ENCODE measurements around the gene ARHGAP29. TPM values are rescaled to one million over a fixed set of nuclear protein-coding genes. Genes with fewer than 3 reads are reported as not detected.

ARHGAP29 gene
- total and polyA plus RNA-seq, 5 donors from 2014 or later, result not detected

- Mint-ChIP-seq H3K4me1 (peaks cover 0 to 12% (median 4%) of the 10 kb centered on the region in 4 donors), H3K4me3 (peak overlapping the region in 2 of 4 donors; percentile 61 to 66), H3K27ac (no peak overlapping the region), H3K9me3 (peaks cover 3 to 15% (median 4%) of the 10 kb centered on the region in 7 donors), H3K36me3 (no peaks in the 10 kb centered on the region), H3K27me3 (peaks cover 72% of the 10 kb centered on the region)
- peak in 1 of 3 donors; percentile 8 for DNase-seq
- ATAC-seq (ENCODE audit: low read depth in 2 of 2), result peak in 1 of 2 donors; percentile 20
- Histone ChIP-seq H3K9me3 (ENCODE audit: control insufficient read depth in 2 of 2, low read length in 2 of 2) (peaks cover 0 to 9% of the 10 kb centered on the region in 2 experiments), H3K27ac (ENCODE audit: insufficient read depth, low read length, poor library complexity, severe bottlenecking) (no peak overlapping the region), H3K4me1 (ENCODE audit: control insufficient read depth, insufficient read depth, low read length, poor library complexity, severe bottlenecking) (peaks cover 8% of the 10 kb centered on the region), H3K4me3 (ENCODE audit: low read depth, low read length) (no peak overlapping the region), H3K27me3 (ENCODE audit: control insufficient read depth, insufficient read depth, low read length) (peaks cover 23% of the 10 kb centered on the region), H3K36me3 (ENCODE audit: control insufficient read depth, insufficient read depth, low read length) (no peaks in the 10 kb centered on the region)
Measured at GRCh38 chr1:94247138-94248094, 10.0 kb upstream of the ARHGAP29 start.

- H3K27me3 Mint-ChIP-seq, result peaks cover 76% of the 10 kb centered on the region
Measured at GRCh38 chr1:94246692-94247137, 9.3 kb upstream of the ARHGAP29 start.

GRCh38 chr1:94245747-94246438, 8.5 kb upstream of the ARHGAP29 start:
- Histone ChIP-seq H3K4me1 (ENCODE audit: control insufficient read depth, insufficient read depth, low read length, poor library complexity, severe bottlenecking) (peaks cover 8% of the 10 kb centered on the region), H3K4me3 (ENCODE audit: low read depth, low read length) (no peak overlapping the region), H3K27me3 (ENCODE audit: control insufficient read depth, insufficient read depth, low read length) (peaks cover 29% of the 10 kb centered on the region), H3K9me3 (ENCODE audit: control insufficient read depth in 2 of 2, low read length in 2 of 2) (peaks cover 0 to 12% of the 10 kb centered on the region in 2 experiments), H3K27ac (ENCODE audit: insufficient read depth, low read length, poor library complexity, severe bottlenecking) (no peak overlapping the region), H3K36me3 (ENCODE audit: control insufficient read depth, insufficient read depth, low read length) (no peaks in the 10 kb centered on the region)
- ATAC-seq (ENCODE audit: low read depth in 2 of 2), result no peak
- Mint-ChIP-seq H3K36me3 (no peaks in the 10 kb centered on the region), H3K27me3 (peaks cover 73% of the 10 kb centered on the region), H3K4me3 (no peak overlapping the region), H3K4me1 (peaks cover 0 to 12% (median 4%) of the 10 kb centered on the region in 4 donors), H3K9me3 (peaks cover 0 to 18% (median 4%) of the 10 kb centered on the region in 7 donors), H3K27ac (no peak overlapping the region)
- no peak for DNase-seq

More at GRCh38 chr1:94246692-94247137, 9.3 kb upstream of the ARHGAP29 start:
- Histone ChIP-seq H3K4me3 (ENCODE audit: low read depth, low read length) (no peak overlapping the region), H3K27me3 (ENCODE audit: control insufficient read depth, insufficient read depth, low read length) (peaks cover 27% of the 10 kb centered on the region), H3K9me3 (ENCODE audit: control insufficient read depth in 2 of 2, low read length in 2 of 2) (peaks cover 0 to 11% of the 10 kb centered on the region in 2 experiments), H3K27ac (ENCODE audit: insufficient read depth, low read length, poor library complexity, severe bottlenecking) (no peak overlapping the region), H3K4me1 (ENCODE audit: control insufficient read depth, insufficient read depth, low read length, poor library complexity, severe bottlenecking) (peaks cover 8% of the 10 kb centered on the region), H3K36me3 (ENCODE audit: control insufficient read depth, insufficient read depth, low read length) (no peaks in the 10 kb centered on the region)
- Mint-ChIP-seq H3K4me3 (peak overlapping the region in 3 of 4 donors; percentile 43 to 66 (median 61)), H3K9me3 (peaks cover 3 to 18% (median 4%) of the 10 kb centered on the region in 7 donors), H3K4me1 (peaks cover 0 to 12% (median 4%) of the 10 kb centered on the region in 4 donors), H3K27ac (no peak overlapping the region), H3K36me3 (no peaks in the 10 kb centered on the region)
- DNase-seq, result no peak
- no peak for ATAC-seq (ENCODE audit: low read depth in 2 of 2)

DNA sequence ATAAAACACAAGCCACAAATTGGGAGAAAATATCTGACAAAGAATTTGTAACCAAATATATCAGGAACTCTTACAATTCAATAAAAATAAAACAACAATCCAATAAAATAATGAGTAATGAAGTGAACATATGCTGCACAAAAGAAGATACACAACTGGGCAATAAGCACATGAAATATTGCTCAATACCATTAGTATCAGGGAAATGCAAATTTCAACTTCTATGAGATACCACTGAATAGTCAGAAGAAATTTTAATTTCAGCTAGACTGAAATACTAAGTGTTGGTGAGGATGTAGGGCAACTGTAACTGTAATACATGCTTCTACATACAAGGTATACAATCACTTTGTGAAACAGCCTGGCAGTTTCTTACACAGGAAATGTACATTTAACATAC, 7.4 kb upstream of the ARHGAP29 start:
- Histone ChIP-seq H3K9me3 (ENCODE audit: control insufficient read depth in 2 of 2, low read length in 2 of 2) (peaks cover 0 to 12% of the 10 kb centered on the region in 2 experiments), H3K4me3 (ENCODE audit: low read depth, low read length) (no peak overlapping the region), H3K36me3 (ENCODE audit: control insufficient read depth, insufficient read depth, low read length) (no peaks in the 10 kb centered on the region), H3K4me1 (ENCODE audit: control insufficient read depth, insufficient read depth, low read length, poor library complexity, severe bottlenecking) (peaks cover 8% of the 10 kb centered on the region), H3K27me3 (ENCODE audit: control insufficient read depth, insufficient read depth, low read length) (peaks cover 34% of the 10 kb centered on the region), H3K27ac (ENCODE audit: insufficient read depth, low read length, poor library complexity, severe bottlenecking) (no peak overlapping the region)
- no peak for ATAC-seq (ENCODE audit: low read depth in 2 of 2)
- no peak for DNase-seq
- no peak overlapping the region for H3K27ac Mint-ChIP-seq
- H3K36me3 Mint-ChIP-seq, result no peaks in the 10 kb centered on the region
- H3K4me1 Mint-ChIP-seq, result peaks cover 0 to 12% (median 4%) of the 10 kb centered on the region in 4 donors
- no peak overlapping the region for H3K4me3 Mint-ChIP-seq
- H3K9me3 Mint-ChIP-seq, result peaks cover 0 to 18% (median 4%) of the 10 kb centered on the region in 7 donors
- peaks cover 71% of the 10 kb centered on the region for H3K27me3 Mint-ChIP-seq

GRCh38 chr1:94243665-94244064, 6.3 kb upstream of the ARHGAP29 start:
- H3K36me3 ChIP-seq (ENCODE audit: control insufficient read depth, insufficient read depth, low read length), result no peaks in the 10 kb centered on the region
- Mint-ChIP-seq H3K4me1 (peaks cover 0 to 14% (median 6%) of the 10 kb centered on the region in 4 donors), H3K4me3 (no peak overlapping the region), H3K27ac (no peak overlapping the region), H3K27me3 (peaks cover 73% of the 10 kb centered on the region), H3K36me3 (no peaks in the 10 kb centered on the region), H3K9me3 (peaks cover 0 to 19% (median 4%) of the 10 kb centered on the region in 7 donors)
- H3K27ac ChIP-seq (ENCODE audit: insufficient read depth, low read length, poor library complexity, severe bottlenecking), result no peak overlapping the region
- peaks cover 30% of the 10 kb centered on the region for H3K27me3 ChIP-seq (ENCODE audit: control insufficient read depth, insufficient read depth, low read length)
- ATAC-seq (ENCODE audit: low read depth in 2 of 2) (no peak), DNase-seq (no peak)
- no peak overlapping the region for H3K4me3 ChIP-seq (ENCODE audit: low read depth, low read length)
- peaks cover 0 to 12% of the 10 kb centered on the region in 2 experiments for H3K9me3 ChIP-seq (ENCODE audit: control insufficient read depth in 2 of 2, low read length in 2 of 2)
- peaks cover 8% of the 10 kb centered on the region for H3K4me1 ChIP-seq (ENCODE audit: control insufficient read depth, insufficient read depth, low read length, poor library complexity, severe bottlenecking)

DNA sequence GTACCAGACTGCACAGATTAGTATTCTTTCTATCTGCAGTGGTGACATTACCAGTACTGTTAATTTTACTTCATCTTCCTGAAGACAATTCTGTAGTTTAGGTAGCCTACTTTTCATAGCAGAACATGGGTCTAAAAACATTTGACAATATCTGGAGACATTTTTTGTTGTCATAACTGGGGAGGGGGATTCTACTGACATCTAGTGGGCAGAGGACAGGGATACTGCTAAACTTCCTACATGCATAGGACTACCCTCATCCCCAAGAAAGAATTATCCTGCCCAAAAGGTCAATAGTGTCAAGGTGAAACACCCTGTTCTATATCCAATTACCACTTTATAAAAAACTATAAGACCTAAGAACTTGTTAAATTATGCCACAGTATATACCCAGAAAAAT, 3.4 kb upstream of the ARHGAP29 start:
- no peak for DNase-seq
- Mint-ChIP-seq H3K27me3 (peaks cover 78% of the 10 kb centered on the region), H3K9me3 (peaks cover 3 to 19% (median 7%) of the 10 kb centered on the region in 7 donors), H3K4me3 (no peak overlapping the region), H3K36me3 (no peaks in the 10 kb centered on the region), H3K4me1 (peaks cover 0 to 16% (median 10%) of the 10 kb centered on the region in 4 donors), H3K27ac (peak overlapping the region in 1 of 3 donors; percentile 61)
- Histone ChIP-seq H3K27ac (ENCODE audit: insufficient read depth, low read length, poor library complexity, severe bottlenecking) (no peak overlapping the region), H3K9me3 (ENCODE audit: control insufficient read depth in 2 of 2, low read length in 2 of 2) (peaks cover 0 to 12% of the 10 kb centered on the region in 2 experiments), H3K4me3 (ENCODE audit: low read depth, low read length) (no peak overlapping the region), H3K27me3 (ENCODE audit: control insufficient read depth, insufficient read depth, low read length) (peaks cover 29% of the 10 kb centered on the region), H3K4me1 (ENCODE audit: control insufficient read depth, insufficient read depth, low read length, poor library complexity, severe bottlenecking) (peaks cover 10% of the 10 kb centered on the region), H3K36me3 (ENCODE audit: control insufficient read depth, insufficient read depth, low read length) (no peaks in the 10 kb centered on the region)
- no peak for ATAC-seq (ENCODE audit: low read depth in 2 of 2)

DNA sequence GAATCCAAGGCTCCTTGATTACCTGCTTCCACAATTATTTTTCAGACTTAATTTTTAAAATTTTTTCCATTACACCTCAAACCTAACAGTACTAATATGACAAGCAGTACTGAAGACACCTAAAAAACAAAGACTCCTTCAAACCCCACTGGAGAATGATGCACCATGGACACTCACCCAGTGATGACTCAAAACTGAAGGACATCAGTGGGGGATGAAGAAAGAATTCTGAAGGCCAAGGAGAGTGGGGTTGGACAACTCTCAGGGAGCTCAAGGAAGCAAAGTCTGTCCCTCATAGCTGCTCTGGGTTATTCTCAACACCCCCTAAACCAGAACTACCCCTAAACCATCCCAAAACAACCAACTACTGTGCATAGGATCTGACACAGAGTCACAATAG, 2.4 kb upstream of the ARHGAP29 start:
- no peak overlapping the region for H3K4me3 ChIP-seq (ENCODE audit: low read depth, low read length)
- H3K9me3 Mint-ChIP-seq, result peaks cover 3 to 19% (median 7%) of the 10 kb centered on the region in 7 donors
- DNase-seq (no peak), ATAC-seq (ENCODE audit: low read depth in 2 of 2) (no peak)
- no peak overlapping the region for H3K27ac ChIP-seq (ENCODE audit: insufficient read depth, low read length, poor library complexity, severe bottlenecking)
- peaks cover 35% of the 10 kb centered on the region for H3K27me3 ChIP-seq (ENCODE audit: control insufficient read depth, insufficient read depth, low read length)
- H3K36me3 Mint-ChIP-seq, result no peaks in the 10 kb centered on the region
- peaks cover 73% of the 10 kb centered on the region for H3K27me3 Mint-ChIP-seq
- no peak overlapping the region for H3K4me3 Mint-ChIP-seq
- peaks cover 10% of the 10 kb centered on the region for H3K4me1 ChIP-seq (ENCODE audit: control insufficient read depth, insufficient read depth, low read length, poor library complexity, severe bottlenecking)
- H3K9me3 ChIP-seq (ENCODE audit: control insufficient read depth in 2 of 2, low read length in 2 of 2), result peaks cover 0 to 12% of the 10 kb centered on the region in 2 experiments
- no peaks in the 10 kb centered on the region for H3K36me3 ChIP-seq (ENCODE audit: control insufficient read depth, insufficient read depth, low read length)
- no peak overlapping the region for H3K27ac Mint-ChIP-seq
- H3K4me1 Mint-ChIP-seq, result peaks cover 0 to 20% (median 12%) of the 10 kb centered on the region in 4 donors
